B cell (primary cell): Measurements from ENCODE around the gene ADI1. TPM values are rescaled to one million over a fixed set of nuclear protein-coding genes. Genes with fewer than 3 reads are reported as not detected.

Source experiments
- ATAC-seq: fragments of 200-7000 bp; cut with Tn5 transposase; one replicate; pipeline ENCODE4 v1.10.0; 2021; ENCODE audit warnings: low read depth, mild to moderate bottlenecking, moderate number of reproducible peaks, moderate library complexity
- CTCF ChIA-PET: fragments of 350-600 bp; sonication (Branson Sonifier 250); formaldehyde crosslinking; loops from one replicate; lab custom pipeline; 2021; ENCODE audit warnings: antibody characterized with exemption, inconsistent platforms; lab: Charles Lee
- POLR2A ChIA-PET: fragments of 350-600 bp; sonication (Branson Sonifier 250); formaldehyde crosslinking; loops from one replicate; lab custom pipeline; 2021; ENCODE audit warnings: antibody characterized with exemption; lab: Charles Lee
- DNase-seq: peaks from one replicate; pipeline ENCODE4 v3.0.0; 2013
- H2AFZ ChIP-seq: 2 replicates; pipeline ENCODE4 v1.6.1; 2012; ENCODE audit warnings: mild to moderate bottlenecking, low read depth, low read length; ENCODE audit not compliant: insufficient read depth, poor library complexity, severe bottlenecking
- H3K27ac ChIP-seq, 2 donors: 1 replicate in 1 of 2; 2 replicates in 1 of 2; pipeline ENCODE4 v1.5.1; 2012 to 2013; ENCODE audit warnings: low read length in 2 of 2, mild to moderate bottlenecking in 2 of 2, moderate library complexity in 1 of 2
- H3K27me3 ChIP-seq, 4 experiments: fragments of 200-600 bp in 1 of 4; sonication (generic) in 1 of 4; replicated peaks in 1 of 4; 1 replicate in 2 of 4; 2 replicates in 2 of 4; pipeline versions ENCODE4 v1.6.1 to v1.7.0; 2013 to 2016; ENCODE audit warnings: low read length in 3 of 4, mild to moderate bottlenecking in 2 of 4, mixed read lengths in 1 of 4, moderate library complexity in 1 of 4; ENCODE audit not compliant: insufficient read depth in 4 of 4, control insufficient read depth in 3 of 4; ENCODE audit errors: control extremely low read depth in 1 of 4
- H3K36me3 ChIP-seq, 2 experiments: replicated peaks in 1 of 2; 1 replicate in 1 of 2; 2 replicates in 1 of 2; pipeline versions ENCODE4 v1.6.1 to v1.7.1; 2013; ENCODE audit warnings: low read length in 1 of 2; ENCODE audit not compliant: insufficient read depth in 2 of 2, control insufficient read depth in 1 of 2; ENCODE audit errors: control extremely low read depth in 1 of 2, extremely low read depth in 1 of 2
- H3K4me1 ChIP-seq, 2 donors: fragments of 200-600 bp in 1 of 2; sonication (generic) in 1 of 2; 1 replicate in 1 of 2; 2 replicates in 1 of 2; pipeline versions ENCODE4 v1.5.1 to v1.6.1; 2013 to 2017; ENCODE audit warnings: low read length in 2 of 2; ENCODE audit not compliant: control insufficient read depth in 2 of 2, insufficient read depth in 2 of 2
- H3K4me2 ChIP-seq: replicated peaks from 2 replicates; pipeline ENCODE3; 2012; ENCODE audit warnings: mild to moderate bottlenecking, low read depth, low read length; ENCODE audit not compliant: poor library complexity, severe bottlenecking
- H3K4me3 ChIP-seq, 5 experiments: fragments of 200-600 bp in 1 of 5; sonication (generic) in 1 of 5; 1 replicate in 3 of 5; 2 replicates in 2 of 5; pipeline versions ENCODE4 v1.5.1 to v1.7.0; 2011 to 2016; ENCODE audit warnings: low read length in 4 of 5, mild to moderate bottlenecking in 4 of 5, low read depth in 2 of 5, control low read depth in 1 of 5, moderate library complexity in 1 of 5; ENCODE audit not compliant: insufficient read depth in 1 of 5; ENCODE audit errors: control extremely low read depth in 1 of 5, extremely low read depth in 1 of 5
- H3K79me2 ChIP-seq: fragments of 200-600 bp; sonication (generic); one replicate; pipeline ENCODE4 v1.6.0; 2016; ENCODE audit warnings: low read length; ENCODE audit not compliant: control insufficient read depth, insufficient read depth
- H3K9ac ChIP-seq: fragments of 200-600 bp; sonication (generic); 2 replicates; pipeline ENCODE4 v1.6.1; 2017; ENCODE audit warnings: mild to moderate bottlenecking, low read length, moderate library complexity
- H3K9me3 ChIP-seq, 3 donors: one replicate each; pipeline versions ENCODE4 v1.6.1 to v1.7.1; 2013; ENCODE audit warnings: low read length in 2 of 3; ENCODE audit not compliant: control insufficient read depth in 2 of 3, insufficient read depth in 1 of 3; ENCODE audit errors: control extremely low read depth in 1 of 3
- H4K20me1 ChIP-seq: 2 replicates; pipeline ENCODE4 v1.6.0; 2012; ENCODE audit warnings: mild to moderate bottlenecking, low read length; ENCODE audit not compliant: insufficient read depth, control insufficient read depth, poor library complexity, severe bottlenecking
- H3K27ac Mint-ChIP-seq: one replicate; pipeline ENCODE4 v1.8.0; 2021; ENCODE audit warnings: mixed read lengths
- H3K27me3 Mint-ChIP-seq: one replicate; pipeline ENCODE4 v1.8.0; 2021; ENCODE audit warnings: mixed read lengths
- H3K4me1 Mint-ChIP-seq: one replicate; pipeline ENCODE4 v1.8.0; 2021; ENCODE audit warnings: mixed read lengths
- H3K4me3 Mint-ChIP-seq: one replicate; pipeline ENCODE4 v1.8.0; 2021; ENCODE audit warnings: mixed read lengths
- H3K9me3 Mint-ChIP-seq: one replicate; pipeline ENCODE4 v1.8.0; 2022; ENCODE audit warnings: mixed read lengths; ENCODE audit not compliant: insufficient read depth
- CTCF ChIP-seq: fragments of 200-600 bp; IDR thresholded peaks from one replicate; pipeline ENCODE4 v1.8.0; 2022; ENCODE audit warnings: antibody characterized with exemption, mild to moderate bottlenecking
- EZH2 ChIP-seq: IDR thresholded peaks from 2 replicates; pipeline ENCODE4 v1.6.1; 2012; ENCODE audit warnings: borderline replicate concordance, low read depth, mild to moderate bottlenecking, moderate library complexity, low read length; ENCODE audit not compliant: insufficient read depth, poor library complexity, severe bottlenecking
- WGBS: methylation state at CpG from one replicate; pipeline ENCODE4 v1.1.5; 2013; ENCODE audit warnings: missing lambda C conversion rate; ENCODE audit not compliant: insufficient coverage; 5-methylcytosine and 5-hydroxymethylcytosine counted together
- intact Hi-C: fragments of 100-400 bp; cut with micrococcal nuclease; formaldehyde crosslinking; loops from one replicate; pipeline ENCODE4 v1.10.0; 2022
- polyA plus RNA-seq: library from polyadenylated mRNA; depleted of rRNA; stranded (reverse); fragments of >200 nt; gene quantifications from 2 replicates; pipeline ENCODE4 v1.2.3, GENCODE V29; 2012
- total RNA-seq, 2 donors: library from RNA; stranded (reverse); fragments of 120-200 nt in 1 of 2; gene quantifications; 1 replicate in 1 of 2; 2 replicates in 1 of 2; pipeline versions ENCODE4 v1.2.3 to v1.2.4, GENCODE V29; 2013 to 2022

The ADI1 gene
- total and polyA plus RNA-seq, 2 donors (not counting 1 experiment from before 2014, with no cell fraction given): 15.2 to 23.1 TPM

GRCh38 chr2:3465844-3466481, 53.4 kb downstream of the ADI1 start:
- 93% methylated on average over 9 of the region's 13 CpGs for WGBS
- ChIA-PET CTCF (interaction anchor here (1.2 to 1.3 kb wide), 2 partner anchors 42 to 44 kb away, joined by 3 read pairs; no protein-coding TSS in a partner anchor), POLR2A (no interaction called here)
- Histone ChIP-seq H3K9me3 (no peaks in the 10 kb centered on the region), H3K9ac (no peak overlapping the region), H3K27ac (no peak overlapping the region), H2AFZ (no peak overlapping the region), H4K20me1 (no peaks in the 10 kb centered on the region), H3K4me1 (peaks cover 6 to 11% of the 10 kb centered on the region in 2 donors), H3K79me2 (no peaks in the 10 kb centered on the region), H3K27me3 (no peaks in the 10 kb centered on the region), H3K4me2 (no peak overlapping the region), H3K36me3 (peaks cover 0 to 66% of the 10 kb centered on the region in 2 experiments), H3K4me3 (no peak overlapping the region)
- intact Hi-C loops: no loop called here
- ATAC-seq (no peak), DNase-seq (no peak)
- Mint-ChIP-seq H3K27ac (no peak overlapping the region), H3K9me3 (no peaks in the 10 kb centered on the region), H3K4me1 (peaks cover 14% of the 10 kb centered on the region), H3K27me3 (no peaks in the 10 kb centered on the region), H3K4me3 (no peak overlapping the region)
- TF ChIP-seq CTCF: no peak
- no peak for TF ChIP-seq EZH2

GRCh38 chr2:3465328-3465727, 54.0 kb downstream of the ADI1 start:
- DNase-seq (no peak), ATAC-seq (no peak)
- peaks cover 6 to 11% of the 10 kb centered on the region in 2 donors for H3K4me1 ChIP-seq
- no peaks in the 10 kb centered on the region for H3K27me3 Mint-ChIP-seq
- no peak overlapping the region for H3K4me3 ChIP-seq
- intact Hi-C loops: no loop called here
- no peaks in the 10 kb centered on the region for H4K20me1 ChIP-seq
- H3K4me1 Mint-ChIP-seq: peaks cover 16% of the 10 kb centered on the region
- H3K27ac ChIP-seq: no peak overlapping the region
- H3K4me2 ChIP-seq: no peak overlapping the region
- no peak overlapping the region for H3K9ac ChIP-seq
- no peak overlapping the region for H3K4me3 Mint-ChIP-seq
- no peaks in the 10 kb centered on the region for H3K9me3 Mint-ChIP-seq
- TF ChIP-seq CTCF (no peak), EZH2 (no peak)
- H3K9me3 ChIP-seq: no peaks in the 10 kb centered on the region
- POLR2A ChIA-PET: no interaction called here
- H3K27me3 ChIP-seq: no peaks in the 10 kb centered on the region
- H3K27ac Mint-ChIP-seq: no peak overlapping the region
- CTCF ChIA-PET: interaction anchor here (1.2 kb wide), 1 partner anchor 43 kb away, joined by 3 read pairs; no protein-coding TSS in a partner anchor
- no peaks in the 10 kb centered on the region for H3K79me2 ChIP-seq
- peaks cover 0 to 63% of the 10 kb centered on the region in 2 experiments for H3K36me3 ChIP-seq
- no peak overlapping the region for H2AFZ ChIP-seq
- WGBS: 97% methylated on average over 24 of the region's 28 CpGs
